ENCODE measurements around the gene TENT5C. TPM values are rescaled to one million over a fixed set of nuclear protein-coding genes. Genes with fewer than 3 reads are reported as not detected.
A peak's percentile ranks its signal among the peaks of the same experiment; 100 is the strongest.

The TENT5C gene
- total and polyA plus RNA-seq, 9 of the 15 experiments (the other 6 are each of a cell fraction or from before 2014, with no cell fraction given) = 1.8 to 7.7 (median 4.0) TPM

- no peaks in the 10 kb centered on the region for H3K79me2 ChIP-seq (ENCODE audit: control insufficient read depth, insufficient read depth, low read length)
- H3K4me2 ChIP-seq (ENCODE audit: insufficient read depth, low read length) = peak overlapping the region; percentile 50; the same call in 1 of the 2 replicates
- no peaks in the 10 kb centered on the region for H4K20me1 ChIP-seq (replicated peaks; ENCODE audit: control insufficient read depth, insufficient read depth, low read length)
- H3K27me3 ChIP-seq (ENCODE audit: control insufficient read depth in 2 of 2, insufficient read depth in 2 of 2, low read length in 2 of 2) = no peaks in the 10 kb centered on the region
- no peaks in the 10 kb centered on the region for H3K9me1 ChIP-seq (ENCODE audit: control insufficient read depth, insufficient read depth, low read length)
- H3K4me1 ChIP-seq (replicated peaks in 1 of 2; ENCODE audit: control insufficient read depth in 2 of 2, insufficient read depth in 2 of 2, low read length in 2 of 2) = peaks cover 11 to 29% of the 10 kb centered on the region in 2 experiments
- WGBS (ENCODE audit: insufficient coverage, low coverage, missing lambda C conversion rate) = 23% methylated on average over 4 of the region's 4 CpGs
- H3K27ac ChIP-seq (ENCODE audit: extremely low read depth, low read depth, low read length) = no peak overlapping the region
- FAIRE-seq (no peak), DNase-seq (ENCODE audit: extremely low read depth in 1 of 4, low spot score in 3 of 4) (peak in 3 of 4 experiments; percentile 43 to 62 (median 58)), ATAC-seq (peak; percentile 37; the same call in 2 of the 3 replicates)
- no peak overlapping the region for H3K4me3 ChIP-seq
- BruUV-seq (replicated peaks) = no TSS peak
- no peaks in the 10 kb centered on the region for H3K9me3 ChIP-seq (replicated peaks; ENCODE audit: control insufficient read depth, insufficient read depth, low read depth, low read length)
- no peaks in the 10 kb centered on the region for H3K36me3 ChIP-seq (ENCODE audit: control insufficient read depth, insufficient read depth, low read length)
- ChIA-PET POLR2A (interaction anchor here (0.5 to 24.8 kb wide), 8 partner anchors 11 to 1508 kb away, joined by 3 to 383 read pairs (median 4); partner anchors contain the start of gene TENT5C), CTCF (ENCODE audit: low intra/inter-chr PET ratio) (no interaction called here)
- intact Hi-C loops (cut with micrococcal nuclease) = loop anchor here (1.0 kb wide), 1 partner anchor 25 kb away; no protein-coding TSS in a partner anchor
- no peak overlapping the region for H3K9ac ChIP-seq (ENCODE audit: insufficient read depth in 1 of 2, low read depth in 2 of 2, low read length in 2 of 2)
- H2AFZ ChIP-seq (ENCODE audit: low read depth, low read length) = no peak overlapping the region
- in situ Hi-C loops (cut with MboI) = no loop called here
- TF ChIP-seq MAFK (IDR thresholded peaks at IDR 0.05; ENCODE audit: low read length) = no peak
- no peak for TF ChIP-seq RBBP5 (IDR thresholded peaks at IDR 0.05; ENCODE audit: borderline replicate concordance, insufficient read depth, low read length, poor library complexity, severe bottlenecking)
- no peak for TF ChIP-seq KDM5B (IDR thresholded peaks at IDR 0.05; ENCODE audit: insufficient replicate concordance, low read depth, low read length)
- TF ChIP-seq, protein P1, sequence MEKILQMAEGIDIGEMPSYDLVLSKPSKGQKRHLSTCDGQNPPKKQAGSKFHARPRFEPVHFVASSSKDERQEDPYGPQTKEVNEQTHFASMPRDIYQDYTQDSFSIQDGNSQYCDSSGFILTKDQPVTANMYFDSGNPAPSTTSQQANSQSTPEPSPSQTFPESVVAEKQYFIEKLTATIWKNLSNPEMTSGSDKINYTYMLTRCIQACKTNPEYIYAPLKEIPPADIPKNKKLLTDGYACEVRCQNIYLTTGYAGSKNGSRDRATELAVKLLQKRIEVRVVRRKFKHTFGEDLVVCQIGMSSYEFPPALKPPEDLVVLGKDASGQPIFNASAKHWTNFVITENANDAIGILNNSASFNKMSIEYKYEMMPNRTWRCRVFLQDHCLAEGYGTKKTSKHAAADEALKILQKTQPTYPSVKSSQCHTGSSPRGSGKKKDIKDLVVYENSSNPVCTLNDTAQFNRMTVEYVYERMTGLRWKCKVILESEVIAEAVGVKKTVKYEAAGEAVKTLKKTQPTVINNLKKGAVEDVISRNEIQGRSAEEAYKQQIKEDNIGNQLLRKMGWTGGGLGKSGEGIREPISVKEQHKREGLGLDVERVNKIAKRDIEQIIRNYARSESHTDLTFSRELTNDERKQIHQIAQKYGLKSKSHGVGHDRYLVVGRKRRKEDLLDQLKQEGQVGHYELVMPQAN (IDR thresholded peaks at IDR 0.05; ENCODE audit: borderline replicate concordance) = no peak
- 0 out of 2 replicates have a peak, but pooled peaks have one; percentile 49 for TF ChIP-seq FOXJ2 (tag; IDR thresholded peaks at IDR 0.05)
- no peak for TF ChIP-seq DMBX1 (CRISPR knock-in tag; IDR thresholded peaks at IDR 0.05; ENCODE audit: borderline replicate concordance)
- TF ChIP-seq ZNF280B (CRISPR knock-in tag; IDR thresholded peaks at IDR 0.05) = no peak
- TF ChIP-seq SOX6 (IDR thresholded peaks at IDR 0.05) = 0 out of 2 replicates have a peak, but pooled peaks have one; percentile 30
- no peak for TF ChIP-seq CHD2 (IDR thresholded peaks at IDR 0.05; ENCODE audit: low read depth, low read length)
- no peak for TF ChIP-seq SAP30 (IDR thresholded peaks at IDR 0.05; ENCODE audit: borderline replicate concordance, insufficient read depth, low read depth, low read length, poor library complexity, severe bottlenecking)
- no peak for TF ChIP-seq CREB1 (IDR thresholded peaks at IDR 0.05)
- no peak for TF ChIP-seq CREB1 (CRISPR knock-in tag; IDR thresholded peaks at IDR 0.05)
- TF ChIP-seq MAZ (CRISPR knock-in tag; conservative IDR thresholded peaks at IDR 0.05 in 1 of 2, IDR thresholded peaks at IDR 0.05 in 1 of 2) = no peak
- no peak for TF ChIP-seq NFIC (IDR thresholded peaks at IDR 0.05)
- TF ChIP-seq CREB3 (tag; conservative IDR thresholded peaks at IDR 0.05; ENCODE audit: low read depth) = no peak
- no peak for TF ChIP-seq XRCC3 (IDR thresholded peaks at IDR 0.05)
- TF ChIP-seq, protein P2, sequence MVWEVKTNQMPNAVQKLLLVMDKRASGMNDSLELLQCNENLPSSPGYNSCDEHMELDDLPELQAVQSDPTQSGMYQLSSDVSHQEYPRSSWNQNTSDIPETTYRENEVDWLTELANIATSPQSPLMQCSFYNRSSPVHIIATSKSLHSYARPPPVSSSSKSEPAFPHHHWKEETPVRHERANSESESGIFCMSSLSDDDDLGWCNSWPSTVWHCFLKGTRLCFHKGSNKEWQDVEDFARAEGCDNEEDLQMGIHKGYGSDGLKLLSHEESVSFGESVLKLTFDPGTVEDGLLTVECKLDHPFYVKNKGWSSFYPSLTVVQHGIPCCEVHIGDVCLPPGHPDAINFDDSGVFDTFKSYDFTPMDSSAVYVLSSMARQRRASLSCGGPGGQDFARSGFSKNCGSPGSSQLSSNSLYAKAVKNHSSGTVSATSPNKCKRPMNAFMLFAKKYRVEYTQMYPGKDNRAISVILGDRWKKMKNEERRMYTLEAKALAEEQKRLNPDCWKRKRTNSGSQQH (CRISPR knock-in tag; IDR thresholded peaks at IDR 0.05) = no peak
These were observed 32.9 kb downstream of the TENT5C start for GRCh38 chr1:117638759-117639158.

Measured in K562 (cell line).